HT-29 (cell line): ENCODE data around the gene TBX4. TPM values are rescaled to one million over a fixed set of nuclear protein-coding genes. Genes with fewer than 3 reads are reported as not detected.

Source experiments
- DNase-seq: peaks from one replicate; pipeline ENCODE4 v3.0.0-alpha.2; 2015; ENCODE audit warnings: low spot score
- total RNA-seq: library from RNA; depleted of rRNA; stranded (reverse); fragments of >200 nt; shearing (Covaris generic); gene quantifications from 2 replicates; pipeline ENCODE4 v1.2.3, GENCODE V29; 2014

The TBX4 gene
- total RNA-seq, 1 experiment from 2014 or later = not detected

DNA sequence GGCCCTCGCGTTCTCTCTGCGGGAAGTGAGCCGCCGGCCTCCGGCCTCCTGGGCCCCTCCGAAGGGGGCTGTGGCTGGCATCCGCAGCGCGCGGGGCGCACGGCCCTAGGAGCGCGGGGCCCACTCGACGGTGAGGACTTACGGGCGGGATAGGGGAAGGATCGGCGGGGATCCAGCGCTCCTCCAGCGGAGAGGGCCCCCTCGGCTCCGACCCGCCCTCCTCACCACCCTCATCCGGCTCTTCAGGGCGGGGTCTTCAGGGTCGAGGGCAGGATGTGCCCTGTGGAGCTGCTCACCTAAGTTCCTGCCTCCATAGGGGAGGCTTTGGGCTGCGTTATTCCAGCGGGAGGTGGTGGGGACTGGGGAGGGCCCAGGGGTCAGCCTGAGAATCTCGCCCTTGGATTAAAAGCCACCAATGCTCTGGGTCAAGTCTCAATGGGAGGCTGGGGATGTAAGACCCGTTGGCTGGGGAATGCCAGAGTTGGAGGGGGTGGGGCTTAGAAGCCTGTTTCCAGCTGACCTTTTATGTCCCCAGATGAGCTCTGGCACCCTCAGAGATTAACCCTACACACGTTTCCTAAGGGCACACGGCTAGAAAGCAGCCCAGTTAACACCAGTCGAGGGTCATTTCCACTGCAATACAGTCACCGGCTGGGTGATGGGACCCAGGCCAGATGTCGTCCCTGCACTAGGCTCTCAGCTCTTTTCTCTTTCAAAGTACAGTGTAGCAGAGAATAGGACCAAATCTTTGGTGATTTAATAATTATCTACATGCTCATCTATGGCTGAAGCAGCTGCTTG, 39.2 kb upstream of the TBX4 start:
- DNase-seq = no peak

DNA sequence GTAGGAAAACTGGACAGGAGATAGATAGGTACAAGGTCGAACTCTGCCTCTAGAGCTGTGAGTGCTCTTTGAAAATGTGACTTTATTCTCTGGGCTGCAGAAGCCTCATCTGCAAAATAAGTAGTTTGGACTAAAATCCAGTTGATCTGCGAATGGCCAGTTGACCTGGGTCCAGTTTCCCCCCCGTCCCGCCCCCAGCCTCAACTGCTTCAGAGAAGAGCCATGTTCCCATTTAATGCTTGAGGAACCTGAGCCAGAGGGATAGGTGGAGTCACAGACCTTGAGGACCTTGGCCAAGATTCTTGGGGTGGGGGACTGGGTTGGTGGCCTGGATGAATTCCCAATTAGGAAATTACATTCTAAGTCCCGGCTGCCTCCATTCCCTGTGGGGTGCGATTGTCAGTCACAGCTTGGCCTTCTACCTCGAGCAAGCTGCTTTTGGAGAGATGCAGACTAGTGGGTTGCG, 38.5 kb upstream of the TBX4 start:
- no peak for DNase-seq

DNA sequence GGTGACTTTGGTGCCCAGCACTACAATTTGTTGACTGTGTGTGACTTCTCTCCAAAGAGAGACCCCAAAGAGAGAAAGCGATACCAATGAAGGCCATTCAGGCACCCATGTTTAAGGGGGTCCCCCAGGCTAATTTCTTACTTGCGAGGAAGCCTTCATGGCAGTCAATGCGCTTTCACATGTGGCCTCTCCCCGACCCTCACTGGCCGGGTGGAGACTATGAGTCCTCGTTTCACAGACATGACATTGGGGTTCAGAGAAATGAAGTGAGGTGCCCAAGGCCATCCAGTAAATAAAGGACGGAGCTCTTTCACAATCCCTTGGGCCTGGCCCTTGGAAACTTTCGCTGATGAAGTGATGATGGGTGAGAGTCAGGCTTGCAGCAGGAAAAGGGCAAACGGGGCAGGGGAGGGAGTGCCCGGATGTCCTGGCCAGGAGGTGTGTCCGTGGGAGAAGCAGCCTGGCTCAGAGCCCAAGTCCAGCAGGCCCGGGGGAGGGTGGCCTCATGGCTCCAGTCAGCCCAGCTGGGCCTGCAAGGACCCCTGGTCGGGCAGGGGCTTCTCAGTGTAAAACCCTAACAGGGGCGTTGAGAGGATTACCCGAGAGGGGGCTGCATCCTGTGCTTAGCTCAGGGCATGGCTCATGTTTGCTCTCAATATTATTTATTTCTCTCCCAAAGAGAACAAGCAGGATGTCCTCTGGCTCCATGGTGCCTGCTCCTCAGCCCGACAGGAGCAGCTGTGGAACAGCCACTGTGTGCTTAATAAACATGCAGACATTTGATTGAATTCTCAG, 37.9 kb upstream of the TBX4 start:
- no peak for DNase-seq

DNA sequence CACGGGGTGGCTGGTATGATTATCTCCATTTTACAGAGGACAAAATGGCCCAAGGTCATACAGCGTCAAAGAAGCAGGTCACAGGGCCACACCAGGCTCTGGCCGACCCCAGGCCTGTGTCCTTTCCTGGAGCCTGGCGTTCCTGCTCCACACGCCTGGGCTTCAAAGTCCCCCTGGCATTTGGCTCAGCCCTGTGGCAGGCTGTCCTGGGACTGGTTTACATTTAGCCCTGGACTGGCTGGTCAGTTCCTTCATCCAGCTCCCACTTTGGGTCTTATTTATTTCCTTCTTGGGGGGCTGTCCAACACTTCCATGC, 37.3 kb upstream of the TBX4 start:
- no peak for DNase-seq

DNA sequence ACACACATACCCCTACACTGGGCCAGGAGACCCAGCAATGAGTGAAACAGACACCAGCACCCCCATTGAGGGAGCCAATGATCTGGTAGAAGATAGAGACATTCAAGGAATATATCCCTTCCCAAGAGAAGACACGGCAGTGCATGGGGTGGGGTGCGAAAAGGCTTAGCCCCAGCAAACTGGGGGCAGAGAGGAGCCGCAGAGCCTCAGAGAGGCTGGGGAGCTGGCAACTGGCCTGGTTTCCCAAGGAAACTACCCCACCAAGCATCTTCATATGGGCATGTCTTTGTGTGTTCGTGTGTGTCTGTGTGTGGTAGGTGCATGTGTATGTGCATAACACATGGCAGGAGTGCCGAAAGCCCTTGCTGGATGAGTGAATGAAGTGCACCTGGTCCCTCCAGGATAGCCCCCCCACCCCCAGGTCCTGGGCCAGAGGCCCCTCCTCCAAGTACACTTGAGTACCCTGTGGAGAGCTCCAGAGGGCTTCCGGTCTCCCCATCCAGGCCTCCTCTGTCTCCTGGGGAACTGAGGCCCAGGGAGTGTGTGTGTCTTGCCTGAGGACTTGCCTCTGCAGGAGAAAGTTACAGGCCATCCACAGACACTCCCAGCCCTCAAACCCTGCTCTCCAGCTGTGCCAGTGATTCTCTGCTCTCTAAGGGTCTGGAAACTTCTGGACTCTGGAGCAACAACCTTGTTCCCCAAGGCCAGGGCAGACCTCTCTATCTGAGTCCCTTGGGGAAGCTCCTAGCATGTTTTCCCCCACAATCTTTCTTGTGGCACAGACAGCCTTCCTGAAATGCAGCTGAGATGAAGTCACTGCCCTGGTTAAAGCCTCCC, 36.6 kb upstream of the TBX4 start:
- no peak for DNase-seq

DNA sequence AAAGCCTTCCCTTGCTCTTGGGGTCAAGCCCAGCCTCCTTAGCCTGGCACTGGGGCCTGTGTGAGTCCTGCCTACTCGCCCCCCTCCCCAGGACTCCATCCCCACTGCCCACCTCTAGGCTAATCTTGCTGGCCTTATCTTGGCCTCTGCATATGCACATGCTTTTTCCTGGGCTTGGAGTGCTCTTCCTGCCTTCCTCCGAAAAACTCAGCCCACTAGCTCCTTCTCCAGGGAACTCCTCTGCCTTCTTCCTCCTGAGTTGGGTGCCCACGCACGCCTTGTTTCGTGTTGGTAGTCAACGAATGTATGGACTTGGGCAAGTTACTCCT, 36.0 kb upstream of the TBX4 start:
- DNase-seq = no peak

DNA sequence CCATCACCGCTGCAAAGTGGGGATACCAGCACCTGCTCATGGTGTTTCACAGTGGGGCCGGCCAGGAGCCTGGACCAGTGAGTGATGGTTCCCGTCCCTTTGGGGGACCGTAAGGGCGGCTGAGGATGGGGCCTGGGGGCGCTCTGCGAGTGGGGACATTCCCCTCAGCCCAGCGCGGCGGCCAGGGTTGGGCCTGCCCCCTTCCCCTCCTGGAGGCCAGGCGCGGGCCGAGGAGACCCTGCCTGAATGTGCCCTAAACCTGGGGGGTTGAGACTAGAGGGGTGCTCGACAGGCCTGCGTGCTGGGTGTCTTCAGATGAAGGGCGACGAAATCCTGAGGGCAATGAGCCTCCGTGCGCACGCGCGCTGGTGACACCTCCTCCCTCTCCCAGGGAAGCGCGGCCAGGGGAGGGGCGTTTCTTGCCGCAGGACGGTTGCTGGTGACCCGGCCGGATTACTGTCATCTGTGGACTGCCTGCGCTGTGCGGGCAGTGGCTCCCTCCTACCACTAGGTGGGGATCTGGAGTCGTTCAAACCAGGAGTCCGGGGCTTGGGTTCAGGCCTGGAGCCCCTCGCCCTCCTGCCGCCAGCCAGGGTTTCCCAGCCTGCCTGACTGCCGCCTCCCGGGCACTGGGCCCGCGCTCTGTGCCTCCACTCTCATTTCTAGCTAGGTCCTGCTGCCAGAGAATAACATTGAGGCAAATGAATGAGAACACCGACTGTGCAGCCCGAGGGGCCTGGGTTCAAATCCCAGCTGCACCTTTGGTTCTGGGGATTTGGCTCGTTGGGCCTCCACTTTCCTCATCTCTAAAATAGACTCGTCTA, 35.5 kb upstream of the TBX4 start:
- DNase-seq = peak; percentile 83

DNA sequence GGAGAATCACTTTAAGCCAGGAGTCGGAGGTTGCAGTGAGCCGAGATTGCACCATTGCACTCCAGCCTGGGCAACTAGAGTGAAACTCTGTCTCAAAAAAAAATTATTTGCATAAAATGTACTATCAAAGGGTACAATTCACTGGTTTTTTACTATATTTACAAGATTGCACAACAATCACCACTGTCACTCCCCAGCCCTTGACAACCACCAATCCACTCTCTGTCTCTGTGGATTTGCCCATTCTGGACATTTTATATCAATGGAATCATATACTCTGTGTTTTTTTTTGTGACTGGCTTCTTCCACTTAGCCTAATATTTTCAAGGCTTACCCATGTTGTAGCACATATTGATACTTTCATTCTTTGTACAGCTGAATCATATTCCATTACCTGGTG, 33.8 kb upstream of the TBX4 start:
- DNase-seq = no peak

DNA sequence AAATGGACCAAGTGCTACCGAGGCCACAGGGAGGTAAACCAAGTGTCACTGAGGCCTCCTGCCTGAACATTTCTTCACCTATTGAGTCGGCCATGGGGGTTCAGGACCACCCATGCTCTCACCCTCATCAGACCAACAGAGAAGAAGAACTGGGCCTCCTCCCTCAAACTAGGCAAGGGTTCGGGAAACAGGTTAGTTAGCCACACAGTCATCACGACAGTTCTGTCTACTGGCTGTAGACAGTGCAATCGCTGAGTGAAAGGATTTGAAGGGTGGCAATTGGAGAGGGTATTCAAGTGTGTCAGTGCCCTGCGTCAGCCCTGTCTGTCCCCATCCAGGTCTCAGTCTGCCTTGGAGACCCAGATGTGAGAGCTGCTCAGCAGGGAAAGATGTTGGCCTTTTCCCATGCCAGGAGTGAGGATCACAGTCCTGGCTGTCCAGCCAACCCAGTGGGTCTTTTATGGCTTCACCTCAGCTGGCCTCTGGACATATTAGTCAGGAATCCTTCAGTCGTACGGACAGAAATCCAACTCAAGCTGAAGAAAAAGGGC, 32.7 kb upstream of the TBX4 start:
- no peak for DNase-seq

DNA sequence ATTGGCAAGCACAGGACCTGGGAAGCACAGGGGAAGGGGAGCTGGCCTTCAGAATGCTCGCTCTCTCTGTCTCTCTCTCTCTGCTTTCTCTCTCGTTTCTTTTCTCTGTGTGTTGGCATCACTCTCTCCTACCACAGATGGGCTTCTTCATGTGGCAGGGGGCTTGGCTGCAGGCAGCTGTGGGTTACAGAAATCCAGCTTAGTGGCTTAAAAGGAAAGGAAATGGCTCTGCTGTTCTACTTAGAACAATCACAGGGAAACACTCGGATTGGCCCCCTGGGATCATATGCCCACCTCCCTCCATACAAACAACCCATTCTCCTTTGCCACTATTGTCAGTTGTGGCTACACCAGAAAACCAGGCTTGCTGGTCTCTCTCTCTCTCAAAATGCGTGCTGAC, 32.2 kb upstream of the TBX4 start:
- DNase-seq = no peak

DNA sequence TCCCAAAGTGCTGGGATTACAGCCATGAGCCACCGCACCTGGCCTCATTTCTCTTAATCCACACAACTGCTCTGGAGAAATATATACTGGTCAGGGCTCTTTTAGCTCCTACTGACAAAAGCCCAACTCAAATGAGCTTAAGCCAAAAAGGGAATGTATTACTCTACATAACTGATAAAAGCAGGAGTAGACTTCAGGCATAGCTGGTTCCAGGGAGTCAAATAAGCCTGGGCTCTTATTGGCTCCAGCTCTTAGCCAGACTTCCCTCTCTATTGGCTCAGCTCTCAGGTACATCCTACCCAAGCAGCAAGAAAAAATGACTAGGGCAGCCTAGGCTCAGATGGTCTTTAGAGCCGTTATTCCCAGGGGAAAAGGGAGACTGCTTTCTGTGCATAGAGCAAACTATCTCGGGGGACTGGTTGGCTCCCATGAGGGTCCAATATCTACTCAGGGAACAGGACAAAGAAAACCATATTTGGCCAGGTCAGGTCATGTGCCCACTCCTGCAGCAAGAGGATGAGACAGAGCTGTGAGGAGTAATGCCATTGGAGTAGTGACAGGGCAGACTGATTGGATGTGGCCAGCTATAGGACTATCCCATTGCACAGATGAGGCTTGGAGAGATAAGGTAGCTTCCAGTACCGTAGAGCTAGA, 31.4 kb upstream of the TBX4 start:
- no peak for DNase-seq

DNA sequence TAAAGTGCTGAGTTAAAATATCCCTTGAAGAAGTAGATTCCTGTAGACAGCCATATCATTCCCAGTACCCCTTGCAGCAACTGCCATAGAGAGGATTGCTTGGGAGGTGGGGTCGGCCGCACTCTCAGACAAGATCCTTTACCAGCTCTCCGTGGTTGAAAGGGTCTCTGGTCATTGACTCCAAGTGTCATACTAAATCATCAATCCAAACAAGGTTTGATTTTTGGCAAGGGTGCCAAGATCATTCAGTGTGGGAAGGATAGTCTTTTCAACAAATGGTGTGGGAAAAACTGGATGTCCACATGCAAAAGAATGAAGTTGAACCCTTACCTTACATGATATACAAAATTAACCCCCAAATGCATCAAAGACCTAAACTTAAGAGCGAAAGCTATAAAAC, 30.8 kb upstream of the TBX4 start:
- DNase-seq = no peak

DNA sequence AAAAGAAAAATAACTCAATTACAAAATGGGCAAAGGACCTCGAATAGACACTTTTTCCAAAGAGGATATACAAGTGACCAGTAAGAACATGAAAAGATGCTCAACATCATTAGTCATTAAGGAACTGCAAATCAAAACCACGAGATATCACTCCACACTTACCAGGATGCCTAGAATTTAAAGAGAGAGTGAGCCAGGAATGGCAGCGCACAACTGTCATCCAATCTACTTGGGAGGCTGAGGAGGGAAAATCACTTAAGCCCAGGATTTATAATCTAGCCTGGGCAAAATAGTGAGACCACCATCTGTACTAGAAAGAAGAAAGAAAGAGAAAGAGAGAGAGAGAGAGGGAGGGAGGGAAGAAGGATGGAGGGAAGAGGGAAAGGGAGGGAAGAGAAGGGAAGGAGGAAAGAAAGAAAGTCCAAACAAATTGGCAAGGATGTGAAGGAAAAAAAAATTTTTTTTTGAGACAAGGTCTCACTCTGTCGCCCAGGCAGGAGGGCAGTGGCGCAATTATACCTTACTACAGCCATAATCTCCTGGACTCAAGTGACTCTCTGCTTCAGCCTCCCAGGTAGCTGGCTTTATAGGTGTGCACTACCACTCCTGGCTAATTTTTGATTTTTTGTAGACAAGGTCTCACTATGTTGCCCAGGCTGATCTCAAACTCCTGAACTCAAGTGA, 30.0 kb upstream of the TBX4 start:
- no peak for DNase-seq

DNA sequence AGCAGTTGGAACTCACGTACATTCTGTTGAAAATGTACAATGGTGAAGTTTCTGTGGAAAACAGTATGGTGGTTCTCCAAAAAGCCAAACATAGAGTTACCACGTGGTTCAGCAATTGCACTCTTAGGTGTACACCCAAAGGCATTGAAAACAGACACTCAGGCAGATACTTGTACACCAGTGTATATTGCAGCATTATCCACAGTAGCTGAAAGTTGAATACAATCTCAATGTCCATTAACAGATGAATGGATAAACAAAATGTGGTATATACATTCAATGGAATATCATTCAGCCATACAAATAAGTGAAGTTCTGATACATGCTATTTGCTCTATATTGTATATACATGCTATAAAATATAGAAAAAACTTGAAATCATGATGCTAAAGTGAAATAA, 29.4 kb upstream of the TBX4 start:
- no peak for DNase-seq

DNA sequence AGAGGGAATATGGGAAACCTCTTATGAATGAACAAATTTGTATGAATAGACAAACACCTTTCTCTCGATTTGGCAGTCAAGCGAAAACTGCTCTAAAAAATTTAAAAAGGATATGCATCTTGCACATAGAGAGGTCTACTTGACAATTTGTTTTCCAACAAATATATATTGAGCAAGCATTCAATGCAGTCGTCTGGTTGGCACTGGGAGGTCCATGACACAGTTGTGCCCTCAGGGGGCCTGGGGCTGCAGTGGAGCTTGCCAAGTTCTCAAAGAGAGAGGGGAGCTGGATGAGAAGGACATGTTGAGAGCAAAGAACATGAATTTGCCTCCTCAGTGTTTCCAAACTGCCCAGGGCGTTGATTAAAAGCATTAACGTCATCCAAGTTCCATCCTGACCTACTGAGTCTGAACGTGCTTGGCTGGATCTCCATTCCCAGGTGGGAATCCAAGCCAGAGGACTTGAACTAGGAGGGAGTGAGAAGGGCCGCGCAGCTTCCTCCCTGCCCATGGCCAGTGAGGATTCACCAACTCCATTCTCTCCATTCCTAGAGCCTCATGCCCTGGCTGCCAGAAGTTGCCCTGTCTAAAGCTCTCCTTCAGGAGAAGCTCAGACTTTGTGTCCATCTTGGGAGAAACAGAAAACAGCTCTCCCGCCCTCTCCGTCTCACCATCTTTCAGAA, 28.1 kb upstream of the TBX4 start:
- no peak for DNase-seq

DNA sequence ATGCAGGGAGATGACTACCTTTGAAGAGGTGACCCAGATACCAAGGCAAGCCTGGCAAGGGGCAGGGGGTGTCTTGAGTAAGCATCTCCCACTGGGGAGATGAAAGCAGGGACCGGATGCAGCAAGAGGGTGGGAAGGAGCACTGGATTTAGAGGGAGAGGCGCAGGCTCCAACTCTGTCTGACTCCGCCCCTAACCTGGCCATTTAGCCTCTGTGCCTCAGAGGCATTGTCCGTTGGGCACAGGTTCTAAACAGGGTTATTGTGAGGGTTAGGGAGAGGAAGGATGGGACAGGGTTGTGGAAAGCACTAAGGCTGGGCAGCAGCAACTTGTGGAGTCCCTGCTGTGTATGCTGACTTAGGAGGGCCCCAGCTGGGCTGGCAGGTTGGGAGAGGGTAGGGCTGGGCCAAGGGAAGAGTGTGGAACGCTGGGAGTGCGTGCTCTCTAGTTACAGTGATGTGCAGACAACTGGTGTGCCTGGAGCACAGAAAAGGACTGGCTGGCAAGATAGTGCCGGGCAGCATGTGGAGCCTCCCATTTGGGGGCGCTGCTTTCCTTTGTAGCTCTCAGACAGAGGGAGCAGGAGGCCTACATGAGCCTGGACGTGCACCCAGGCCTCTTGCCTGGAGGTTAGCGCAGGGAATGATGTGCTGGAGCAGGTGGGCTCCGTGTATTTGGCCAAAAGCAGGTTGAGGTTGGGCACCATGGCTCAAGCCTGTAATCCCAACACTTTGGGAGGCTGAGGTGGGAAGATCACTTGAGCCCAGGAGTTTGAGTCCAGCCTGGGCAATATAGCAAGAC, 26.3 kb upstream of the TBX4 start:
- no peak for DNase-seq

DNA sequence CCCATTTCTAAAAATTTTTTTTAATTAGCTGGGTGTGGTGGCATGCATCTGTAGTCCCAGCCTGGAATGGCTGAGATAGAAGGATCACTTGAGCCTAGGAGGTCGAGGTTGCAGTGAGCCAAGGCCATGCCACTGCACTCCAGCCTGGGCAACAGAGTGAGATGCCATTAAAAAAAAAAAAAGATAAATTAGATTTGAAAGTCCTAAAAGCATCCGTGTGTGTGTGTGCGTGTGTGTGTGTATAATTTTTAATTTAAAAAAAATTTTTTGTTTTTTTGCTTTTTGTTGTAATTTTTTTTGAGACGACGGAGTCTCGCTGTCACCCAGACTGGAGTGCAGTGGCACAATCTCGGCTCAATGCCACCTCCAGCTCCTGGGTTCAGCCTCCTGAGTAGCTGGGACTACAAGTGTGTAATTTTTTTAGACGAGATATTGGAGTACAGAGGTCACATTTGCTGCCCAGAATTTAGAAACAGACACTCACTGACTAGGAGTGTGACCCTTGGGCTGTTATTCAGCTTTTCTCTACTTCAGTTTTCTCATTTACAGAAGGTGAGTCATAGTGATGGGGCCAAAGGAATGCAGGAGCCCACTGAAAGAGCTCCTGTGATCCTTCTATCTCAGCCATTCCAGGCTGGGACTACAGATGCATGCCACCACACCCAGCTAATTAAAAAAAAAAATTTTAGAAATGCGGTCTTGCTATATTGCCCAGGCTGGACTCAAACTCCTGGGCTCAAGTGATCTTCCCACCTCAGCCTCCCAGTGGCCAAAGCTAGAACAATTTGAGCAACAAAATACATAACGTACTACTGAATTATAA, 25.5 kb upstream of the TBX4 start:
- no peak for DNase-seq

DNA sequence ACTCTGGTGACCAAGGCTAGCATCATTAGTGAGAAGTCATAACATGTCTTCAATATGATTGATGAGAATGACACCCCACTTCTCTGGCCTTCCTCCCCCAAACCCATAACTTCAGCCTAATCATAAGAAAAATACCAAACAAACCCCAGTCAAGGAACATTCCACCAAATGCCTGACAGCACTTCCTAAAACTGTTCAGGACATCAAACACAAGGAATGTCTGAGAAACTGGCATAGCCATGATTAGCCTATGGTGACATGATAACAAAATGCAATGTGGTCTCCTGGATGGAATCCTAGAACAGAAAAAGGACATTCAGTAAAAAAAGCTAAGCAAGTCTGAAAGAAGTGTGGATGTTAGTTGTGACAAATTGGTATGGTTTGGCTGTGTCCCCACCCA, 24.7 kb upstream of the TBX4 start:
- DNase-seq = no peak
